ENCODE measurements around the gene MSANTD3. TPM values are rescaled to one million over a fixed set of nuclear protein-coding genes. Genes with fewer than 3 reads are reported as not detected.

The MSANTD3 gene
- total and polyA plus RNA-seq, 9 of the 15 experiments (the other 6 are each of a cell fraction or from before 2014, with no cell fraction given): 9.4 to 28.7 (median 22.3) TPM

- no peak for TF ChIP-seq ZBTB8A (IDR thresholded peaks at IDR 0.05; ENCODE audit: partially characterized antibody)
- ChIA-PET POLR2A (no interaction called here), CTCF (ENCODE audit: low intra/inter-chr PET ratio) (interaction anchor here (0.8 kb wide), 1 partner anchor 159 kb away, joined by 3 read pairs; no protein-coding TSS in a partner anchor)
- Histone ChIP-seq H3K4me1 (replicated peaks in 1 of 2; ENCODE audit: control insufficient read depth in 2 of 2, insufficient read depth in 2 of 2, low read length in 2 of 2) (peaks cover 0 to 21% of the 10 kb centered on the region in 2 experiments; a peak in 3 of 5 replicates), H3K9ac (ENCODE audit: insufficient read depth in 1 of 2, low read depth in 2 of 2, low read length in 2 of 2) (no peak overlapping the region), H2AFZ (ENCODE audit: low read depth, low read length) (no peak overlapping the region), H3K27me3 (ENCODE audit: control insufficient read depth in 2 of 2, insufficient read depth in 2 of 2, low read length in 2 of 2) (no peaks in the 10 kb centered on the region), H3K4me2 (ENCODE audit: insufficient read depth, low read length) (no peak overlapping the region), H3K27ac (ENCODE audit: extremely low read depth, low read depth, low read length) (no peak overlapping the region), H3K9me1 (ENCODE audit: control insufficient read depth, insufficient read depth, low read length) (no peaks in the 10 kb centered on the region), H3K9me3 (replicated peaks; ENCODE audit: control insufficient read depth, insufficient read depth, low read depth, low read length) (no peaks in the 10 kb centered on the region), H3K79me2 (ENCODE audit: control insufficient read depth, insufficient read depth, low read length) (peaks cover 48% of the 10 kb centered on the region), H3K36me3 (ENCODE audit: control insufficient read depth, insufficient read depth, low read length) (peaks cover under 1% of the 10 kb centered on the region), H4K20me1 (replicated peaks; ENCODE audit: control insufficient read depth, insufficient read depth, low read length) (0 out of 2 replicates have a peak, but pooled peaks cover 4% of the 10 kb centered on the region), H3K4me3 (no peak overlapping the region)
- WGBS (ENCODE audit: insufficient coverage, low coverage, missing lambda C conversion rate): 96% methylated on average over 6 of the region's 7 CpGs
- intact Hi-C loops (cut with micrococcal nuclease) (loop anchor here (5.0 kb wide), 1 partner anchor 114 kb away; no protein-coding TSS in a partner anchor), in situ Hi-C loops (cut with MboI) (no loop called here)
- FAIRE-seq (no peak), ATAC-seq (no peak), DNase-seq (ENCODE audit: extremely low read depth in 1 of 4, low spot score in 3 of 4) (no peak)
- no TSS peak for BruUV-seq (replicated peaks)
Measured at GRCh38 chr9:100436571-100436970, 9.6 kb downstream of the MSANTD3 start.

- H3K79me2 ChIP-seq (ENCODE audit: control insufficient read depth, insufficient read depth, low read length): peaks cover 44% of the 10 kb centered on the region
- TF ChIP-seq TEAD4 (IDR thresholded peaks at IDR 0.05; ENCODE audit: low read length) (no peak), TEAD4 (CRISPR knock-in tag; IDR thresholded peaks at IDR 0.05; ENCODE audit: borderline replicate concordance) (no peak), ARID4B (CRISPR knock-in tag; IDR thresholded peaks at IDR 0.05) (no peak), EWSR1 (IDR thresholded peaks at IDR 0.05; ENCODE audit: borderline replicate concordance, low read depth, partially characterized antibody) (no peak), MYC (IDR thresholded peaks at IDR 0.05; ENCODE audit: low read depth, low read length) (peak; percentile 42; the same call in 1 of the 2 replicates), MYC (CRISPR knock-in tag; IDR thresholded peaks at IDR 0.05; ENCODE audit: borderline replicate concordance, low read depth) (no peak)
Measured at GRCh38 chr9:100437860-100438805, 11.2 kb downstream of the MSANTD3 start.

More at GRCh38 chr9:100437860-100438805, 11.2 kb downstream of the MSANTD3 start:
- BruUV-seq (replicated peaks): no TSS peak
- Histone ChIP-seq H3K4me2 (ENCODE audit: insufficient read depth, low read length) (no peak overlapping the region), H3K9ac (ENCODE audit: insufficient read depth in 1 of 2, low read depth in 2 of 2, low read length in 2 of 2) (no peak overlapping the region), H4K20me1 (replicated peaks; ENCODE audit: control insufficient read depth, insufficient read depth, low read length) (0 out of 2 replicates have a peak, but pooled peaks cover 4% of the 10 kb centered on the region), H3K36me3 (ENCODE audit: control insufficient read depth, insufficient read depth, low read length) (peaks cover 9% of the 10 kb centered on the region; the same call in 2 of the 3 replicates), H2AFZ (ENCODE audit: low read depth, low read length) (no peak overlapping the region), H3K9me1 (ENCODE audit: control insufficient read depth, insufficient read depth, low read length) (no peaks in the 10 kb centered on the region), H3K27me3 (ENCODE audit: control insufficient read depth in 2 of 2, insufficient read depth in 2 of 2, low read length in 2 of 2) (no peaks in the 10 kb centered on the region), H3K4me1 (replicated peaks in 1 of 2; ENCODE audit: control insufficient read depth in 2 of 2, insufficient read depth in 2 of 2, low read length in 2 of 2) (peaks cover 0 to 21% of the 10 kb centered on the region in 2 experiments; a peak in 3 of 5 replicates), H3K27ac (ENCODE audit: extremely low read depth, low read depth, low read length) (no peak overlapping the region), H3K4me3 (no peak overlapping the region), H3K9me3 (replicated peaks; ENCODE audit: control insufficient read depth, insufficient read depth, low read depth, low read length) (no peaks in the 10 kb centered on the region)
- WGBS (ENCODE audit: insufficient coverage, low coverage, missing lambda C conversion rate): 0% methylated on average over 1 of the region's 1 CpG
- CTCF ChIA-PET (ENCODE audit: low intra/inter-chr PET ratio): interaction anchor here (0.7 kb wide), 1 partner anchor 1275 kb away, joined by 3 read pairs; no protein-coding TSS in a partner anchor
- DNase-seq (ENCODE audit: extremely low read depth in 1 of 4, low spot score in 3 of 4) (peak; percentile 57 to 85 (median 62)), FAIRE-seq (peak; percentile 94), ATAC-seq (peak; percentile 77)
- intact Hi-C loops (cut with micrococcal nuclease) (loop anchor here (5.0 kb wide), 1 partner anchor 116 kb away; no protein-coding TSS in a partner anchor), in situ Hi-C loops (cut with MboI) (no loop called here)
- POLR2A ChIA-PET: interaction anchor here (0.9 kb wide), 1 partner anchor 9 kb away, joined by 5 read pairs; no protein-coding TSS in a partner anchor

Measured in K562 (cell line).